Measurements from ENCODE around the gene LAMB1.

LAMB1 gene

GRCh38 chr7:107977048-107977447, 25.9 kb downstream of the LAMB1 start:
- H2BK120ac ChIP-seq (ENCODE audit: low read depth, low read length) = no peak overlapping the region
- H3K27me3 ChIP-seq (ENCODE audit: control insufficient read depth in 3 of 3, insufficient read depth in 3 of 3, low read depth in 1 of 3, low read length in 3 of 3) = no peaks in the 10 kb centered on the region
- no peak overlapping the region for H3K4me2 ChIP-seq (ENCODE audit: insufficient read depth, low read length, poor library complexity, severe bottlenecking)
- H3K4me1 ChIP-seq (ENCODE audit: control insufficient read depth in 2 of 2, insufficient read depth in 1 of 2, low read depth in 1 of 2, low read length in 2 of 2) = peaks cover 0 to 2% of the 10 kb centered on the region in 2 donors
- no peak overlapping the region for H3K4me3 ChIP-seq (ENCODE audit: low read length in 2 of 2)
- no peak overlapping the region for H4K91ac ChIP-seq (ENCODE audit: low read depth, low read length, poor library complexity)
- no peak overlapping the region for H2BK12ac ChIP-seq (ENCODE audit: low read length)
- no peak overlapping the region for H3K27ac ChIP-seq (replicated peaks; ENCODE audit: low read length)
- H2AK5ac ChIP-seq (ENCODE audit: low read depth, low read length) = no peak overlapping the region
- no peak overlapping the region for H3K14ac ChIP-seq (ENCODE audit: low read length)
- peaks cover 33 to 81% of the 10 kb centered on the region in 2 donors for H3K36me3 ChIP-seq (replicated peaks in 1 of 2; ENCODE audit: control insufficient read depth in 2 of 2, insufficient read depth in 2 of 2, low read length in 2 of 2)
- H3K23ac ChIP-seq (ENCODE audit: low read depth, low read length, poor library complexity) = no peak overlapping the region
- no peak overlapping the region for H2AFZ ChIP-seq (ENCODE audit: low read length)
- WGBS, 2 donors (ENCODE audit: extremely low coverage in 2 of 2, insufficient read length in 2 of 2, insufficient replicate concordance in 1 of 2) = no CpG with 5 or more reads among the region's 4 CpGs
- no peak overlapping the region for H4K8ac ChIP-seq (ENCODE audit: low read depth, low read length)
- no peak overlapping the region for H3K4ac ChIP-seq (ENCODE audit: low read length)
- H3K9ac ChIP-seq (ENCODE audit: low read depth, low read length, poor library complexity) = no peak overlapping the region
- H3K79me1 ChIP-seq (ENCODE audit: low read depth, low read length) = no peaks in the 10 kb centered on the region
- no peak overlapping the region for H2BK5ac ChIP-seq (ENCODE audit: low read length)
- no peak overlapping the region for H3K18ac ChIP-seq (ENCODE audit: low read length)
- H3K9me3 ChIP-seq (replicated peaks in 1 of 2; ENCODE audit: control insufficient read depth in 2 of 2, insufficient read depth in 1 of 2, low read depth in 1 of 2, low read length in 2 of 2) = no peaks in the 10 kb centered on the region
- no peak overlapping the region for H2BK15ac ChIP-seq (ENCODE audit: low read length)
- DNase-seq (ENCODE audit: low spot score) = no peak

- no peaks in the 10 kb centered on the region for H3K4me1 ChIP-seq (ENCODE audit: control insufficient read depth in 2 of 2, insufficient read depth in 1 of 2, low read depth in 1 of 2, low read length in 2 of 2)
- no peak overlapping the region for H2AFZ ChIP-seq (ENCODE audit: low read length)
- no peak overlapping the region for H3K18ac ChIP-seq (ENCODE audit: low read length)
- H3K23ac ChIP-seq (ENCODE audit: low read depth, low read length, poor library complexity) = no peak overlapping the region
- H3K36me3 ChIP-seq (replicated peaks in 1 of 2; ENCODE audit: control insufficient read depth in 2 of 2, insufficient read depth in 2 of 2, low read length in 2 of 2) = peaks cover 35 to 85% of the 10 kb centered on the region in 2 donors
- no peaks in the 10 kb centered on the region for H3K79me1 ChIP-seq (ENCODE audit: low read depth, low read length)
- H3K4me2 ChIP-seq (ENCODE audit: insufficient read depth, low read length, poor library complexity, severe bottlenecking) = no peak overlapping the region
- no peak overlapping the region for H2BK12ac ChIP-seq (ENCODE audit: low read length)
- DNase-seq (ENCODE audit: low spot score) = no peak
- no peak overlapping the region for H3K27ac ChIP-seq (replicated peaks; ENCODE audit: low read length)
- H3K9ac ChIP-seq (ENCODE audit: low read depth, low read length, poor library complexity) = no peak overlapping the region
- no peaks in the 10 kb centered on the region for H3K27me3 ChIP-seq (ENCODE audit: control insufficient read depth in 3 of 3, insufficient read depth in 3 of 3, low read depth in 1 of 3, low read length in 3 of 3)
- H3K9me3 ChIP-seq (replicated peaks in 1 of 2; ENCODE audit: control insufficient read depth in 2 of 2, insufficient read depth in 1 of 2, low read depth in 1 of 2, low read length in 2 of 2) = no peaks in the 10 kb centered on the region
- H2AK5ac ChIP-seq (ENCODE audit: low read depth, low read length) = no peak overlapping the region
- no peak overlapping the region for H2BK5ac ChIP-seq (ENCODE audit: low read length)
- H3K14ac ChIP-seq (ENCODE audit: low read length) = no peak overlapping the region
- H2BK120ac ChIP-seq (ENCODE audit: low read depth, low read length) = no peak overlapping the region
- no peak overlapping the region for H4K91ac ChIP-seq (ENCODE audit: low read depth, low read length, poor library complexity)
- WGBS, 2 donors (ENCODE audit: extremely low coverage in 2 of 2, insufficient read length in 2 of 2, insufficient replicate concordance in 1 of 2) = no CpG with 5 or more reads among the region's 1 CpG
- H4K8ac ChIP-seq (ENCODE audit: low read depth, low read length) = no peak overlapping the region
- no peak overlapping the region for H2BK15ac ChIP-seq (ENCODE audit: low read length)
- H3K4me3 ChIP-seq (ENCODE audit: low read length in 2 of 2) = no peak overlapping the region
- H3K4ac ChIP-seq (ENCODE audit: low read length) = no peak overlapping the region
Observed at GRCh38 chr7:107976620-107977019, 26.3 kb downstream of the LAMB1 start.

DNA sequence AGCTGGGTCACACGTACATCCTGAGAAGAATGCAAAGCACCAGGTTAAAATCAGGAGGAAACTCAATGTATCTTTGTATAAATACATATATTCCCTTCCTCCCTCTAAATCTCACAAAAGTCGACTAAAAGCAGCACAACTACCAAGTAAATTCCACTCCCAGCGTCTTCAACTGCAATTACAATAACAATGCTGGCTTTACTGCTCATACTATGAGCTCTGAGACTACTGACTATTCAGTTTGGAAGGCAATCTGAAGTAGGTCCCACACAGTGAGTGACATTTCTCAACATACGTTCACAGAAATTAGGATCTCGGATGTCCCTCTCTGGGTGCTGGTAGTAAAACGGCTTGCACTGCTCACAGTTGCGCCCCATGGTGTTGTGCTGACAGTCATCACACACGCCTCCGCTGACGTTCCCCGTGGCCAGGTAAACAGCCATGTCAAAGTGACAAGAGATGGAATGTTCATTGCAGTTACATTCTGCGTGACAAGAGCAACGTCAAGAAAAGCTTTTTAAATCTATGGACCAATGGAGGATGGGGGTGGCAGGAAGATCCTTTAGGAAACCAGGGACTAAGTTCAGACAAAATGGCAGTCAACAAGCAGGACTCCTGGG, 27.5 kb downstream of the LAMB1 start:
- H2BK15ac ChIP-seq (ENCODE audit: low read length) = no peak overlapping the region
- H2AFZ ChIP-seq (ENCODE audit: low read length) = no peak overlapping the region
- H2AK5ac ChIP-seq (ENCODE audit: low read depth, low read length) = no peak overlapping the region
- H2BK120ac ChIP-seq (ENCODE audit: low read depth, low read length) = no peak overlapping the region
- no peaks in the 10 kb centered on the region for H3K27me3 ChIP-seq (ENCODE audit: control insufficient read depth in 3 of 3, insufficient read depth in 3 of 3, low read depth in 1 of 3, low read length in 3 of 3)
- no peak overlapping the region for H3K18ac ChIP-seq (ENCODE audit: low read length)
- no peak overlapping the region for H3K9ac ChIP-seq (ENCODE audit: low read depth, low read length, poor library complexity)
- H3K36me3 ChIP-seq (replicated peaks in 1 of 2; ENCODE audit: control insufficient read depth in 2 of 2, insufficient read depth in 2 of 2, low read length in 2 of 2) = peaks cover 35 to 82% of the 10 kb centered on the region in 2 donors
- DNase-seq (ENCODE audit: low spot score) = no peak
- no peak overlapping the region for H3K4ac ChIP-seq (ENCODE audit: low read length)
- H4K91ac ChIP-seq (ENCODE audit: low read depth, low read length, poor library complexity) = no peak overlapping the region
- no peak overlapping the region for H3K27ac ChIP-seq (replicated peaks; ENCODE audit: low read length)
- no peak overlapping the region for H2BK5ac ChIP-seq (ENCODE audit: low read length)
- no peak overlapping the region for H3K14ac ChIP-seq (ENCODE audit: low read length)
- H4K8ac ChIP-seq (ENCODE audit: low read depth, low read length) = no peak overlapping the region
- H3K23ac ChIP-seq (ENCODE audit: low read depth, low read length, poor library complexity) = no peak overlapping the region
- peak overlapping the region in 1 of 2 donors; percentile 47 for H3K4me3 ChIP-seq (ENCODE audit: low read length in 2 of 2)
- H2BK12ac ChIP-seq (ENCODE audit: low read length) = no peak overlapping the region
- no CpG with 5 or more reads among the region's 13 CpGs for WGBS, 2 donors (ENCODE audit: extremely low coverage in 2 of 2, insufficient read length in 2 of 2, insufficient replicate concordance in 1 of 2)
- no peaks in the 10 kb centered on the region for H3K9me3 ChIP-seq (replicated peaks in 1 of 2; ENCODE audit: control insufficient read depth in 2 of 2, insufficient read depth in 1 of 2, low read depth in 1 of 2, low read length in 2 of 2)
- no peak overlapping the region for H3K4me2 ChIP-seq (ENCODE audit: insufficient read depth, low read length, poor library complexity, severe bottlenecking)
- H3K79me1 ChIP-seq (ENCODE audit: low read depth, low read length) = no peaks in the 10 kb centered on the region
- peaks cover 0 to 3% of the 10 kb centered on the region in 2 donors for H3K4me1 ChIP-seq (ENCODE audit: control insufficient read depth in 2 of 2, insufficient read depth in 1 of 2, low read depth in 1 of 2, low read length in 2 of 2)

DNA sequence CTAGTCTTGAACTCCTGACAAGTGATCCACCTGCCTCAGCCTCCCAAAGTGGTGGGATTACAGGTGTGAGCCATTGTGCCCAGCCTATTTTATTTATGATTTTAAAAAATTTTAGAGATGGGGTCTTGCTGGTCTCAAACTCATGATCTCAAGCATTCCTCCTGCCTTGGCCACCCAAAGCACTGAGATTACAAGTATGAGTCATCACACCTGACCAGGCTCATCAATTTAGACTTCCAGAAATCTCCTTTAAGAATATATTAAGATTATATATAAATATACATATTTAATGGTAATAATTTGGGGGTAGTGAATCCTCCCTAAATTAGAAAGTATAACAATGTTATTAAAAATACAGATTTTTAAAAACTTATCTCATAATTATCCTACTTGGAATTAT, 29.1 kb downstream of the LAMB1 start:
- no peak overlapping the region for H2AFZ ChIP-seq (ENCODE audit: low read length)
- H3K18ac ChIP-seq (ENCODE audit: low read length) = no peak overlapping the region
- H3K4me2 ChIP-seq (ENCODE audit: insufficient read depth, low read length, poor library complexity, severe bottlenecking) = no peak overlapping the region
- no peak overlapping the region for H3K9ac ChIP-seq (ENCODE audit: low read depth, low read length, poor library complexity)
- no peak overlapping the region for H2BK12ac ChIP-seq (ENCODE audit: low read length)
- no peak for DNase-seq (ENCODE audit: low spot score)
- H3K23ac ChIP-seq (ENCODE audit: low read depth, low read length, poor library complexity) = no peak overlapping the region
- H3K27me3 ChIP-seq (ENCODE audit: control insufficient read depth in 3 of 3, insufficient read depth in 3 of 3, low read depth in 1 of 3, low read length in 3 of 3) = no peaks in the 10 kb centered on the region
- no peak overlapping the region for H2AK5ac ChIP-seq (ENCODE audit: low read depth, low read length)
- H3K4me1 ChIP-seq (ENCODE audit: control insufficient read depth in 2 of 2, insufficient read depth in 1 of 2, low read depth in 1 of 2, low read length in 2 of 2) = peaks cover 0 to 3% of the 10 kb centered on the region in 2 donors
- peaks cover 33 to 75% of the 10 kb centered on the region in 2 donors for H3K36me3 ChIP-seq (replicated peaks in 1 of 2; ENCODE audit: control insufficient read depth in 2 of 2, insufficient read depth in 2 of 2, low read length in 2 of 2)
- H2BK5ac ChIP-seq (ENCODE audit: low read length) = no peak overlapping the region
- no peak overlapping the region for H3K4me3 ChIP-seq (ENCODE audit: low read length in 2 of 2)
- no peak overlapping the region for H3K4ac ChIP-seq (ENCODE audit: low read length)
- H4K8ac ChIP-seq (ENCODE audit: low read depth, low read length) = no peak overlapping the region
- no peak overlapping the region for H2BK120ac ChIP-seq (ENCODE audit: low read depth, low read length)
- H3K27ac ChIP-seq (replicated peaks; ENCODE audit: low read length) = no peak overlapping the region
- no peak overlapping the region for H3K14ac ChIP-seq (ENCODE audit: low read length)
- no peaks in the 10 kb centered on the region for H3K79me1 ChIP-seq (ENCODE audit: low read depth, low read length)
- no peak overlapping the region for H2BK15ac ChIP-seq (ENCODE audit: low read length)
- no peaks in the 10 kb centered on the region for H3K9me3 ChIP-seq (replicated peaks in 1 of 2; ENCODE audit: control insufficient read depth in 2 of 2, insufficient read depth in 1 of 2, low read depth in 1 of 2, low read length in 2 of 2)
- no peak overlapping the region for H4K91ac ChIP-seq (ENCODE audit: low read depth, low read length, poor library complexity)
